GM19397 (cell line): ENCODE results near the gene SH2D5.
"Not testable (repeated sequence)": the region's sequence is repeated elsewhere in the genome, so short reads cannot be mapped to it uniquely, and the experiment has no call there.

ENCODE experiments used
- ATAC-seq: cut with Tn5 transposase; IDR thresholded peaks from one replicate; pipeline ENCODE4 v1.9.1; 2021; ENCODE audit warnings: mild to moderate bottlenecking, moderate library complexity; ENCODE audit not compliant: unreplicated experiment

Gene SH2D5

GRCh38 chr1:20728371-20729154 lies 3.9 kb downstream of the SH2D5 start:
- ATAC-seq = no peak

- ATAC-seq = no peak
These were observed 4.7 kb downstream of the SH2D5 start for GRCh38 chr1:20727746-20728316.

GRCh38 chr1:20726932-20727745 lies 5.4 kb downstream of the SH2D5 start:
- no peak for ATAC-seq

GRCh38 chr1:20726118-20726911 lies 6.2 kb downstream of the SH2D5 start:
- no peak for ATAC-seq

- no peak for ATAC-seq
These were observed 7.0 kb downstream of the SH2D5 start for GRCh38 chr1:20725189-20726117.

- no peak for ATAC-seq
These were observed 7.9 kb downstream of the SH2D5 start for GRCh38 chr1:20724364-20725188.

- ATAC-seq = no peak
These were observed 8.8 kb downstream of the SH2D5 start for GRCh38 chr1:20723537-20724363.

GRCh38 chr1:20723159-20723536 lies 9.4 kb downstream of the SH2D5 start:
- no peak for ATAC-seq

GRCh38 chr1:20721117-20722061 lies 11.1 kb downstream of the SH2D5 start:
- ATAC-seq = no peak

- no peak for ATAC-seq
These were observed 11.8 kb downstream of the SH2D5 start for GRCh38 chr1:20720631-20721091.

GRCh38 chr1:20719871-20720620 lies 12.5 kb downstream of the SH2D5 start:
- ATAC-seq = no peak

- no peak for ATAC-seq
These were observed 13.2 kb downstream of the SH2D5 start for GRCh38 chr1:20719261-20719660.

- ATAC-seq = not testable (repeated sequence)
These were observed 14.1 kb downstream of the SH2D5 start for GRCh38 chr1:20718343-20718882.

- no peak for ATAC-seq
These were observed 14.8 kb downstream of the SH2D5 start, which contains the start of gene KIF17 for GRCh38 chr1:20717452-20718342. Gene KIF17 (minus strand): TSS chr1:20718007. CDS start chr1:20717706, 301 bp downstream.

GRCh38 chr1:20716232-20716631 lies 16.3 kb downstream of the SH2D5 start:
- ATAC-seq = no peak
